GM12878 (cell line): Measurements from ENCODE around the gene CCNI. TPM values are rescaled to one million over a fixed set of nuclear protein-coding genes. Genes with fewer than 3 reads are reported as not detected.

Experiments used
- ATAC-seq: fragments of 200-7000 bp; cut with Tn5 transposase; 3 replicates; pipeline ENCODE4 v1.9.1; 2020; ENCODE audit warnings: mild to moderate bottlenecking, moderate library complexity
- BruUV-seq: library from RNA; stranded (reverse); fragments of 400-500 nt; replicated peaks from 2 replicates; lab custom pipeline; 2021; lab: Mats Ljungman, UMichigan
- CTCF ChIA-PET: fragments of 300-600 bp; sonication (Branson Sonifier 250); formaldehyde crosslinking; extraction: SDS; loops from one replicate; lab custom pipeline; 2021; ENCODE audit warnings: inconsistent platforms; lab: Yijun Ruan, JAX
- POLR2A ChIA-PET: fragments of 350-600 bp; formaldehyde crosslinking; extraction: SDS; loops from one replicate; lab custom pipeline; 2021; ENCODE audit warnings: inconsistent platforms; lab: Charles Lee
- RAD21 ChIA-PET: fragments of 300-600 bp; sonication (Branson Sonifier 250); formaldehyde crosslinking; loops from one replicate; lab custom pipeline; 2023; ENCODE audit warnings: antibody characterized with exemption; ENCODE audit not compliant: unreplicated experiment; lab: Charles Lee
- SMC1A ChIA-PET: fragments of 300-600 bp; sonication (Branson Sonifier 250); formaldehyde crosslinking; loops from one replicate; lab custom pipeline; 2023; ENCODE audit not compliant: unreplicated experiment, uncharacterized antibody; lab: Charles Lee
- DNase-seq: peaks from one replicate; pipeline ENCODE4 v3.0.0-alpha.2; 2011; ENCODE audit warnings: low read depth, low spot score
- FAIRE-seq: peaks from 3 replicates; lab custom pipeline; 2011; peaks lifted over from hg19 to GRCh38; lab: Jason Lieb, UNC
- H2AFZ ChIP-seq: 2 replicates; pipeline ENCODE4 v1.6.0; 2011; ENCODE audit warnings: low read depth, low read length, control low read depth; ENCODE audit not compliant: control insufficient read depth
- H3K27ac ChIP-seq: 2 replicates; pipeline ENCODE4 v1.5.1; 2011; ENCODE audit warnings: control low read depth; ENCODE audit not compliant: control insufficient read depth, insufficient read depth
- H3K27me3 ChIP-seq, 2 experiments: replicated peaks in 1 of 2; 2 replicates each; pipeline versions ENCODE4 v1.6.0 to v1.6.1; 2011; ENCODE audit warnings: low read length in 1 of 2; ENCODE audit not compliant: control insufficient read depth in 2 of 2, insufficient read depth in 2 of 2
- H3K36me3 ChIP-seq, 2 experiments: 2 replicates each; pipeline ENCODE4 v1.5.1; 2011; ENCODE audit warnings: low read length in 1 of 2; ENCODE audit not compliant: control insufficient read depth in 2 of 2, insufficient read depth in 2 of 2
- H3K4me1 ChIP-seq: 2 replicates; pipeline ENCODE4 v1.6.1; 2011; ENCODE audit warnings: mild to moderate bottlenecking, low read length, moderate library complexity, mixed read lengths; ENCODE audit not compliant: control insufficient read depth, insufficient read depth
- H3K4me2 ChIP-seq: 2 replicates; pipeline ENCODE4 v1.6.0; 2011; ENCODE audit warnings: control low read depth; ENCODE audit not compliant: control insufficient read depth, insufficient read depth
- H3K4me3 ChIP-seq: fragments of 200-600 bp; sonication (generic); 2 replicates; pipeline ENCODE4 v1.5.1; 2016
- H3K79me2 ChIP-seq: 2 replicates; pipeline ENCODE4 v1.6.0; 2011; ENCODE audit warnings: low read length; ENCODE audit not compliant: control insufficient read depth, insufficient read depth
- H3K9ac ChIP-seq: 2 replicates; pipeline ENCODE4 v1.8.0; 2011; ENCODE audit warnings: low read length, control low read depth, mixed read lengths; ENCODE audit not compliant: control insufficient read depth, insufficient read depth
- H3K9me3 ChIP-seq: replicated peaks from 3 replicates; pipeline ENCODE4 v1.5.1; 2011; ENCODE audit warnings: mild to moderate bottlenecking, low read length; ENCODE audit not compliant: control insufficient read depth, insufficient read depth
- H4K20me1 ChIP-seq: 2 replicates; pipeline ENCODE4 v1.6.0; 2011; ENCODE audit not compliant: control insufficient read depth, insufficient read depth
- EGR1 ChIP-seq, 2 experiments: IDR thresholded peaks; 1 replicate in 1 of 2; 2 replicates in 1 of 2; pipeline ENCODE4 v1.6.1; 2011 to 2012; ENCODE audit warnings: low read depth in 2 of 2, low read length in 2 of 2, borderline replicate concordance in 1 of 2, mild to moderate bottlenecking in 1 of 2, moderate library complexity in 1 of 2
- HDAC6 ChIP-seq: fragments of 200-600 bp; sonication (generic); IDR thresholded peaks from one replicate; pipeline ENCODE4 v1.8.0; 2017; ENCODE audit warnings: antibody characterized with exemption; ENCODE audit not compliant: unreplicated experiment
- HDGF ChIP-seq: fragments of 450-650 bp; IDR thresholded peaks from 2 replicates; pipeline ENCODE4 v1.6.1; 2016; ENCODE audit warnings: antibody characterized with exemption
- LARP7 ChIP-seq: fragments of 450-650 bp; IDR thresholded peaks from 2 replicates; pipeline ENCODE4 v1.6.1; 2017; ENCODE audit warnings: mild to moderate bottlenecking
- MXI1 ChIP-seq: fragments of 150-350 bp; IDR thresholded peaks from 2 replicates; pipeline ENCODE4 v1.6.1; 2011; ENCODE audit warnings: low read depth, mild to moderate bottlenecking, inconsistent platforms, low read length, improper control_type of control experiment
- POU2F2 ChIP-seq: IDR thresholded peaks from 3 replicates; pipeline ENCODE4 v1.6.1; 2011; ENCODE audit warnings: low read depth, mild to moderate bottlenecking, low read length, borderline replicate concordance
- RFX5 ChIP-seq: IDR thresholded peaks from 2 replicates; pipeline ENCODE4 v1.6.1; 2011; ENCODE audit warnings: low read depth, low read length, improper control_type of control experiment
- SMARCA5 ChIP-seq: fragments of 450-650 bp; IDR thresholded peaks from 2 replicates; pipeline ENCODE4 v1.6.1; 2017; ENCODE audit warnings: mild to moderate bottlenecking
- SRF ChIP-seq, 2 experiments: IDR thresholded peaks; 2 replicates each; pipeline ENCODE4 v1.6.1; 2011; ENCODE audit warnings: low read depth in 2 of 2, low read length in 2 of 2, mild to moderate bottlenecking in 1 of 2, moderate library complexity in 1 of 2
- TARDBP ChIP-seq: IDR thresholded peaks from 2 replicates; pipeline ENCODE4 v1.6.1; 2016; ENCODE audit warnings: borderline replicate concordance
- USF1 ChIP-seq: IDR thresholded peaks from 2 replicates; pipeline ENCODE4 v1.6.1; 2011; ENCODE audit warnings: borderline replicate concordance, low read depth, mild to moderate bottlenecking, moderate library complexity, mixed read lengths, low read length; ENCODE audit not compliant: insufficient read depth; ENCODE audit errors: extremely low read length
- ZNF217 ChIP-seq: fragments of 450-650 bp; IDR thresholded peaks from 2 replicates; pipeline ENCODE4 v1.6.1; 2017; ENCODE audit warnings: antibody characterized with exemption, mild to moderate bottlenecking
- ZNF24 ChIP-seq: fragments of 450-650 bp; IDR thresholded peaks from 2 replicates; pipeline ENCODE4 v1.6.1; 2017; ENCODE audit warnings: antibody characterized with exemption, mild to moderate bottlenecking
- ZNF592 ChIP-seq: fragments of 450-650 bp; IDR thresholded peaks from 2 replicates; pipeline ENCODE4 v1.6.1; 2017; ENCODE audit warnings: mild to moderate bottlenecking, moderate library complexity
- in situ Hi-C: fragments of 300-500 bp; cut with MboI; formaldehyde crosslinking; loops from 9 replicates; pipeline ENCODE4 v1.14.3; 2018; ENCODE audit warnings: mixed read lengths
- intact Hi-C: fragments of 100-400 bp; cut with micrococcal nuclease; formaldehyde crosslinking; loops from one replicate; pipeline ENCODE4 v1.14.2; 2022; ENCODE audit not compliant: unreplicated experiment
- polyA plus RNA-seq, 11 experiments: library from polyadenylated mRNA; depleted of rRNA in 4 of 11; unstranded in 6 of 11; stranded (reverse) in 5 of 11; fragments of >200 nt; fragmentation: Nextera tagmentation in 4 of 11; fragmentation: Illumina TruSeq in 1 of 11; extraction: Ambion mirVana in 4 of 11; extraction: Trizol in 1 of 11; gene quantifications; 1 replicate in 1 of 11; 2 replicates in 10 of 11; pipeline versions ENCODE4 v1.2.1 to v1.2.3, GENCODE V29; 2011 to 2016; ENCODE audit warnings: inconsistent platforms in 2 of 11, missing spikeins in 2 of 11, low read depth in 1 of 11
- total RNA-seq, 4 experiments: library from RNA; depleted of rRNA in 3 of 4; stranded (reverse); fragments of >200 nt in 3 of 4; fragmentation: Illumina TruSeq in 1 of 4; extraction: Trizol in 1 of 4; gene quantifications; 2 replicates each; pipeline versions ENCODE4 v1.2.1 to v1.2.3, GENCODE V29; 2013 to 2021
- TF ChIP-seq, protein P1 (sequence below): fragments of 450-650 bp; IDR thresholded peaks from 2 replicates; pipeline ENCODE4 v1.6.1; 2017; ENCODE audit warnings: mild to moderate bottlenecking, moderate library complexity

The CCNI gene
- total and polyA plus RNA-seq, 10 of the 15 experiments (the other 5 are each of a cell fraction or from before 2014, with no cell fraction given) = 70.6 to 178 (median 105) TPM

GRCh38 chr4:77006753-77007353 is 68.9 kb downstream of the CCNI start (continued):
- no peak for TF ChIP-seq ZNF592

DNA sequence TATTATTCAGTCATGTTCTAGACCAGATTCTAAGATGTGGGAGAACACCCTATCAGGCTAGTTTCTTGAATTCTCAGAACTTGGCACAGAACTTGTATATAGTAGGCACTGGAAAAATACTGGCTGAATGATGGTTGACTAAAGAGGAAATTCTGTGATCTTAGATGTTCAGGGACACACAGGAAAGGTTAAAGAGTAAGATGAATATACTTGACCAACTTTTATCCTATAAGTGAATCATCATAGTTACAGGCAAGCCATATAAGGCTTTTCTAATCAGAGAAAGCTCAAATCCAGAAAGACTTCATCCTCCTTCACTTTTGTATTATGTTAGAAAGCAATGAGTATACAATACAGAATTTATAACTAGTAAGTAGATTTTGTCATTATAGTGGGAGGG is 72.4 kb downstream of the CCNI start:
- no TSS peak for BruUV-seq
- intact Hi-C loops = no loop called here
- TF ChIP-seq RFX5 (no peak), HDGF (no peak), SRF (IDR thresholded peaks at IDR 0.05; ENCODE audit: low read depth in 2 of 2, low read length in 2 of 2) (no peak), USF1 (no peak), LARP7 (no peak), ZNF24 (no peak), SMARCA5 (no peak), ZNF217 (no peak), MXI1 (no peak), HDAC6 (no peak), TARDBP (no peak), POU2F2 (no peak), EGR1 (IDR thresholded peaks at IDR 0.05; ENCODE audit: borderline replicate concordance in 1 of 2, low read depth in 2 of 2, low read length in 2 of 2) (no peak)
- TF ChIP-seq, protein P1, sequence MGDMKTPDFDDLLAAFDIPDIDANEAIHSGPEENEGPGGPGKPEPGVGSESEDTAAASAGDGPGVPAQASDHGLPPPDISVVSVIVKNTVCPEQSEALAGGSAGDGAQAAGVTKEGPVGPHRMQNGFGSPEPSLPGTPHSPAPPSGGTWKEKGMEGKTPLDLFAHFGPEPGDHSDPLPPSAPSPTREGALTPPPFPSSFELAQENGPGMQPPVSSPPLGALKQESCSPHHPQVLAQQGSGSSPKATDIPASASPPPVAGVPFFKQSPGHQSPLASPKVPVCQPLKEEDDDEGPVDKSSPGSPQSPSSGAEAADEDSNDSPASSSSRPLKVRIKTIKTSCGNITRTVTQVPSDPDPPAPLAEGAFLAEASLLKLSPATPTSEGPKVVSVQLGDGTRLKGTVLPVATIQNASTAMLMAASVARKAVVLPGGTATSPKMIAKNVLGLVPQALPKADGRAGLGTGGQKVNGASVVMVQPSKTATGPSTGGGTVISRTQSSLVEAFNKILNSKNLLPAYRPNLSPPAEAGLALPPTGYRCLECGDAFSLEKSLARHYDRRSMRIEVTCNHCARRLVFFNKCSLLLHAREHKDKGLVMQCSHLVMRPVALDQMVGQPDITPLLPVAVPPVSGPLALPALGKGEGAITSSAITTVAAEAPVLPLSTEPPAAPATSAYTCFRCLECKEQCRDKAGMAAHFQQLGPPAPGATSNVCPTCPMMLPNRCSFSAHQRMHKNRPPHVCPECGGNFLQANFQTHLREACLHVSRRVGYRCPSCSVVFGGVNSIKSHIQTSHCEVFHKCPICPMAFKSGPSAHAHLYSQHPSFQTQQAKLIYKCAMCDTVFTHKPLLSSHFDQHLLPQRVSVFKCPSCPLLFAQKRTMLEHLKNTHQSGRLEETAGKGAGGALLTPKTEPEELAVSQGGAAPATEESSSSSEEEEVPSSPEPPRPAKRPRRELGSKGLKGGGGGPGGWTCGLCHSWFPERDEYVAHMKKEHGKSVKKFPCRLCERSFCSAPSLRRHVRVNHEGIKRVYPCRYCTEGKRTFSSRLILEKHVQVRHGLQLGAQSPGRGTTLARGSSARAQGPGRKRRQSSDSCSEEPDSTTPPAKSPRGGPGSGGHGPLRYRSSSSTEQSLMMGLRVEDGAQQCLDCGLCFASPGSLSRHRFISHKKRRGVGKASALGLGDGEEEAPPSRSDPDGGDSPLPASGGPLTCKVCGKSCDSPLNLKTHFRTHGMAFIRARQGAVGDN = no peak

More for the DNA sequence above, 72.4 kb downstream of the CCNI start:
- Histone ChIP-seq H3K4me3 (no peak overlapping the region), H3K9me3 (no peaks in the 10 kb centered on the region), H3K4me2 (no peak overlapping the region), H4K20me1 (no peaks in the 10 kb centered on the region), H3K9ac (no peak overlapping the region), H3K27ac (no peak overlapping the region), H3K4me1 (peaks cover 13% of the 10 kb centered on the region), H2AFZ (no peak overlapping the region), H3K36me3 (peaks cover 5 to 27% of the 10 kb centered on the region in 2 experiments), H3K79me2 (no peaks in the 10 kb centered on the region; the same call in 1 of the 2 replicates), H3K27me3 (no peaks in the 10 kb centered on the region)
- ATAC-seq (no peak), DNase-seq (no peak), FAIRE-seq (no peak)
- ChIA-PET RAD21 (no interaction called here), CTCF (no interaction called here), POLR2A (no interaction called here), SMC1A (interaction anchor here (0.7 kb wide), 1 partner anchor 8 kb away, joined by 4 read pairs; no protein-coding TSS in a partner anchor)
- in situ Hi-C loops = no loop called here
